Erythroblast (primary cell): Measurements from ENCODE around the gene PYGO2.

Experiments used
- DNase-seq, 2 experiments: peaks; one replicate each; lab custom pipeline; 2025; lab: John Stamatoyannopoulos, UW
- GATA1 ChIP-seq: IDR thresholded peaks from 2 replicates; pipeline ENCODE4 v1.6.1; 2011; ENCODE audit warnings: low read depth, mild to moderate bottlenecking, control low read depth, low read length, moderate library complexity
- POLR2A ChIP-seq: IDR thresholded peaks from 2 replicates; pipeline ENCODE4 v1.6.1; 2011; ENCODE audit warnings: mild to moderate bottlenecking, low read length

The PYGO2 gene

GRCh38 chr1:154940651-154941194, 20.9 kb downstream of the PYGO2 start:
- DNase-seq, result no peak
- TF ChIP-seq POLR2A (no peak), GATA1 (no peak)

- DNase-seq, result no peak
- TF ChIP-seq GATA1, result no peak
- no peak for TF ChIP-seq POLR2A
Measured at GRCh38 chr1:154940213-154940560, 21.4 kb downstream of the PYGO2 start.

GRCh38 chr1:154938604-154939399, 22.8 kb downstream of the PYGO2 start:
- DNase-seq, result peak; percentile 20 to 58

GRCh38 chr1:154937988-154938386, 23.6 kb downstream of the PYGO2 start:
- TF ChIP-seq POLR2A (no peak), GATA1 (no peak)

More at GRCh38 chr1:154938604-154939399, 22.8 kb downstream of the PYGO2 start:
- no peak for TF ChIP-seq GATA1
- no peak for TF ChIP-seq POLR2A

GRCh38 chr1:154937085-154937987, 24.2 kb downstream of the PYGO2 start:
- TF ChIP-seq GATA1 (no peak), POLR2A (no peak)
- peak; percentile 96 to 97 for DNase-seq

More at GRCh38 chr1:154937988-154938386, 23.6 kb downstream of the PYGO2 start:
- no peak for DNase-seq

- peak; percentile 97 to 98 for DNase-seq
- TF ChIP-seq POLR2A, result peak; percentile 62
- TF ChIP-seq GATA1, result no peak
Measured at GRCh38 chr1:154936555-154937084, 25.0 kb downstream of the PYGO2 start, which contains the start of gene PMVK. Gene PMVK, minus strand, starts transcription at chr1:154936719. Its CDS starts 34 bp downstream, at chr1:154936685.

GRCh38 chr1:154935749-154936554, 25.6 kb downstream of the PYGO2 start:
- no peak for TF ChIP-seq POLR2A
- TF ChIP-seq GATA1, result no peak

GRCh38 chr1:154934358-154934948, 27.1 kb downstream of the PYGO2 start:
- TF ChIP-seq POLR2A (no peak), GATA1 (no peak)
- DNase-seq, result no peak

More at GRCh38 chr1:154935749-154936554, 25.6 kb downstream of the PYGO2 start:
- no peak for DNase-seq

GRCh38 chr1:154931940-154932487, 29.6 kb downstream of the PYGO2 start:
- DNase-seq, result no peak
- TF ChIP-seq GATA1, result no peak

GRCh38 chr1:154926201-154926600, 35.4 kb downstream of the PYGO2 start:
- no peak for TF ChIP-seq POLR2A
- TF ChIP-seq GATA1, result no peak
- DNase-seq, result no peak

- TF ChIP-seq GATA1 (no peak), POLR2A (no peak)
- no peak for DNase-seq
Measured at GRCh38 chr1:154925335-154926170, 36.0 kb downstream of the PYGO2 start.
